ENCODE data around the gene PRPS1.

PRPS1 gene

DNA sequence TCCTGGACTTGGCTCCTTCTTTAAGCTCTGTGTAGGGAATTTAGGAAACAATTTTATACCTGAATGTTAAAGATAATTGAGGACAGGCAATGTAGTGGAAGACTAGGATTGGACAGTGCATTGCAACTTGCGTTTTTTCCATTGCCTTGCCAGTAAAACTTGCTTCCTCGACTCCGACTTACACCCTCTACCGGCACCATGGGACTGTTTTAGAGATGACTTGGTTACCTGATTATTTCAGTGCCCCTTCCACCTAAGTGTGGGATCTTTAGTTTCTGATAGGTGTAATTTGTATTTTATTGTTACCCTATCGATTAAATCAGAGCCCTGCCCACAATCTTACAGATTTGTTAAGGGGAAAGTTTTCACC is 1.2 kb downstream of the PRPS1 start:
- in situ Hi-C loops (cut with MboI; ENCODE audit: low sequenced_read_pairs) = no loop called here

GRCh38 chrX:107630031-107630689 is 1.9 kb downstream of the PRPS1 start:
- in situ Hi-C loops (cut with MboI; ENCODE audit: low sequenced_read_pairs) = no loop called here

DNA sequence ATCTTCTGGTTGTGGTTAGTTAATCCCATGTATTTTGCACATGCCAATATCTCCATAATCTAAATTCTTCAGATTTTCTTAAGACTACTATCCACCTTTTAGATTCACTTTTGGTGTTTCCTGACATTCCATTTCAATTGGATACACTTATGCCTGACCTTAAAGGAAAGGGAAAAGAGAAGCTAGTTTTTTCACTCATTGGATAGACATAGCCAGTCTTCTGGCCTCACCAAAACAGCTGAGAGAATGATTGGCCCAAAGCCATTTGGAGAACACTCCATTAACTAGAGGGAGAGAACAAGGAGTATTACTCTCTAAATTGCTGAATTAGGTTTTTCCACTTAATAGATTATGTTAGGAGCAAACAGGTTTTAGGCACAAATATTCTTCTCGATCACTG is 4.0 kb downstream of the PRPS1 start:
- in situ Hi-C loops (cut with MboI; ENCODE audit: low sequenced_read_pairs) = no loop called here

DNA sequence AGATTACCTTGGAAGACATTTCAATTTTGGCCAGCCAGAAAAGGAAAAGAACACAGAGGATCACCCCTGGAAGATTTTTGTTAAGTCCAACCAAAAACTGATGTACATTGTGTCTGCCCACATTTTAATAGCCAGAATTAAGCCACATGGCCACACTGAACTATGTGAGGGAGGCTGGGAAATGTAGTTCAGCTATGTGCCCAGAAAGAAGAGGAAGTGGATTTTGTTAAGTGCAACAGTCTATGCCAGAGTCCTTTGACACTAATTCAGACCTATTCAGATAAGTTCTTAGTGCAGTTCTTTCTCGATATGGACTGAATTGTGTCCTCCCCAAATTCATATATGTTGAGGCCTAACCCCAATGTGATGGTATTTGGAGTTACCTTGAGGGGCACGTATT is 18.4 kb downstream of the PRPS1 start:
- in situ Hi-C loops (cut with MboI; ENCODE audit: low sequenced_read_pairs) = no loop called here

GRCh38 chrX:107648332-107648731 is 20.0 kb downstream of the PRPS1 start:
- in situ Hi-C loops (cut with MboI; ENCODE audit: low sequenced_read_pairs) = no loop called here

- in situ Hi-C loops (cut with MboI; ENCODE audit: low sequenced_read_pairs) = loop anchor here (25.0 kb wide), 1 partner anchor 233 kb away; no protein-coding TSS in a partner anchor
These were observed 26.2 kb downstream of the PRPS1 start for GRCh38 chrX:107654566-107654871.

- in situ Hi-C loops (cut with MboI; ENCODE audit: low sequenced_read_pairs) = loop anchor here (25.0 kb wide), 1 partner anchor 232 kb away; no protein-coding TSS in a partner anchor
These were observed 26.8 kb downstream of the PRPS1 start for GRCh38 chrX:107654872-107655761.

- in situ Hi-C loops (cut with MboI; ENCODE audit: low sequenced_read_pairs) = loop anchor here (25.0 kb wide), 1 partner anchor 230 kb away; no protein-coding TSS in a partner anchor
These were observed 28.7 kb downstream of the PRPS1 start for GRCh38 chrX:107656978-107657377.

DNA sequence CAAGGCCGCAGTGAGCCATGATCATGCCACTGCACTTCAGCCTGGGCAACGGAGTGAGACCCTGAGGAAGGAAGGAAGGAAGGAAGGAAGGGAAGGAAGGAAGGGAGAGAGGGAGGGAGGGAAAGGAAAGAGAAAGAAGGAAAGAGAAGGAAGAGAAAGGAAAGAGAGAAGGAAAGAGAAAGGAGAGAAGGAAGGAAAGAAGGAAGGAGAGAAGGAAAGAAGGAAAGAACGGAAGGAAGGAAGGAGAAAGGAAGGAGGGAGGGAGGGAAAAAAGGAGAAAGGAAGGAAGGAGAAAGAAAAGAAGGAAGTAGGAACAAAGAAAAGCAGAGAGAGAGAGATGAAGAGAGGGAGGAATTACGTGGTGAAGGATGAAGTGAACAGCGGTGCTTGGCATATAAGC is 30.4 kb downstream of the PRPS1 start:
- in situ Hi-C loops (cut with MboI; ENCODE audit: low sequenced_read_pairs) = loop anchor here (25.0 kb wide), 1 partner anchor 229 kb away; no protein-coding TSS in a partner anchor

- in situ Hi-C loops (cut with MboI; ENCODE audit: low sequenced_read_pairs) = loop anchor here (25.0 kb wide), 1 partner anchor 228 kb away; no protein-coding TSS in a partner anchor
These were observed 31.0 kb downstream of the PRPS1 start for GRCh38 chrX:107659286-107659685.

GRCh38 chrX:107659768-107660167 is 31.5 kb downstream of the PRPS1 start:
- in situ Hi-C loops (cut with MboI; ENCODE audit: low sequenced_read_pairs) = loop anchor here (10.0 to 25.0 kb wide), 2 partner anchors 115 to 228 kb away; partner anchors contain the start of genes NCBP2L and TSC22D3

DNA sequence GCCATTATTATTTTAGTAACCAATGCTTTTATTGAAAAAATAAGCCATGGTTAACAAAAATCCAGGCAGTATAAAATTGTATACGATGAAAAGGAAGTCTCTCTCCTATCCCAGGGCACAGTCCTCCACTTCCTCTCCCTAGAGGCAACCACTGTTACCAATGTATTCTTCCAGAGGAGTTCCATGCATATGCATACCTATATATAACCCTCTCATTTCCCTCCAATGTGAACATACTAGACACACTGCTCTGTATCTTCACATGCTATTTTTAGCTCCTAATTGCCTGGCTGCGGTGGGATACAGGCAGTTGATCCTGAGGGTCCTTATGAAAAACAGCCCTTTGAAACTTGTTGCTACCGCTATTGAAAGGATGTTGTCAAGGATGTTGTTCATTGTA is 33.8 kb downstream of the PRPS1 start:
- in situ Hi-C loops (cut with MboI; ENCODE audit: low sequenced_read_pairs) = loop anchor here (10.0 to 25.0 kb wide), 2 partner anchors 113 to 225 kb away; partner anchors contain the start of genes NCBP2L and TSC22D3

- in situ Hi-C loops (cut with MboI; ENCODE audit: low sequenced_read_pairs) = loop anchor here (10.0 to 25.0 kb wide), 2 partner anchors 112 to 224 kb away; partner anchors contain the start of genes NCBP2L and TSC22D3
These were observed 34.5 kb downstream of the PRPS1 start for GRCh38 chrX:107662824-107663223.

GRCh38 chrX:107666931-107667330 is 38.6 kb downstream of the PRPS1 start:
- in situ Hi-C loops (cut with MboI; ENCODE audit: low sequenced_read_pairs) = loop anchor here (10.0 to 25.0 kb wide), 2 partner anchors 108 to 220 kb away; partner anchors contain the start of genes NCBP2L and TSC22D3

DNA sequence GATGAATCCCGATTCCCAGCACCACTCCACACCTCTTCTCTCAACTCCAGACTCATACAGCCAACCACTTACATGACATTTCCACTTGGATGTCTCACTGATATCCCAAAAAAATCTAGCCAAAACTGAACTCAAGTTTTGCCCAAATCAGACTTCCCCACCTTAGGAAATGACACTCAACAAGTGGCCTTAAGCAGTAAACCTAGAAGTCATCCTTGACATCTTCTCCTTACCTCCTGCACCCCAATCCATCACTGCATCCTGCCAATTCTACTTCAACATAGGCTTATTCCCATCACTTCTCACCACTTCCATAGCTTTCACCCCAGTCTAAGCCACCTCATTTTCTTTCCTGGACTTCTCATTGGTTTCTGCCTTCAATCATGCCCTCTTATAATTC is 39.1 kb downstream of the PRPS1 start:
- in situ Hi-C loops (cut with MboI; ENCODE audit: low sequenced_read_pairs) = loop anchor here (10.0 to 25.0 kb wide), 2 partner anchors 107 to 220 kb away; partner anchors contain the start of genes NCBP2L and TSC22D3

- in situ Hi-C loops (cut with MboI; ENCODE audit: low sequenced_read_pairs) = loop anchor here (10.0 to 25.0 kb wide), 2 partner anchors 106 to 219 kb away; partner anchors contain the start of genes NCBP2L and TSC22D3
These were observed 40.4 kb downstream of the PRPS1 start for GRCh38 chrX:107668710-107669109.

DNA sequence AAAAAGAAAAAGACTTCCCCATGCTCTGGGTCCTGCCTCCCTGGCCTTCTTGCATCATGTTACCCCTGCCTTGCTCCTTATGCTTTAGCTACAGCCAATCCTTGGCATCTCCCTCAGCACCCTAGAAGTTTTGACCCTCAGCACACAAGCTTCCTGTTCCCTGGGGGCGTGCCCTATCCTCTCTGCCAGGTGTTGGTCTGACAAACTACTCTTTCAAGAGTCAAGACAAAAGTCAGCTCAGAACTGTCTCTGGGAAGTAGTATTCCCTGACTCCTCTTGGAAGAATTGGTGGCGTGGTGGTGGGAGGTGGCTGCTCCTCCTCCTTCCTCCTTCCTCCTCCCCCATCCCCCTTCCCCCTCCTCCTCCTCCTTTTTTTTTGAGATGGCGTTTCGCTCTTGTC is 41.0 kb downstream of the PRPS1 start:
- in situ Hi-C loops (cut with MboI; ENCODE audit: low sequenced_read_pairs) = loop anchor here (10.0 to 25.0 kb wide), 2 partner anchors 106 to 218 kb away; partner anchors contain the start of genes NCBP2L and TSC22D3

DNA sequence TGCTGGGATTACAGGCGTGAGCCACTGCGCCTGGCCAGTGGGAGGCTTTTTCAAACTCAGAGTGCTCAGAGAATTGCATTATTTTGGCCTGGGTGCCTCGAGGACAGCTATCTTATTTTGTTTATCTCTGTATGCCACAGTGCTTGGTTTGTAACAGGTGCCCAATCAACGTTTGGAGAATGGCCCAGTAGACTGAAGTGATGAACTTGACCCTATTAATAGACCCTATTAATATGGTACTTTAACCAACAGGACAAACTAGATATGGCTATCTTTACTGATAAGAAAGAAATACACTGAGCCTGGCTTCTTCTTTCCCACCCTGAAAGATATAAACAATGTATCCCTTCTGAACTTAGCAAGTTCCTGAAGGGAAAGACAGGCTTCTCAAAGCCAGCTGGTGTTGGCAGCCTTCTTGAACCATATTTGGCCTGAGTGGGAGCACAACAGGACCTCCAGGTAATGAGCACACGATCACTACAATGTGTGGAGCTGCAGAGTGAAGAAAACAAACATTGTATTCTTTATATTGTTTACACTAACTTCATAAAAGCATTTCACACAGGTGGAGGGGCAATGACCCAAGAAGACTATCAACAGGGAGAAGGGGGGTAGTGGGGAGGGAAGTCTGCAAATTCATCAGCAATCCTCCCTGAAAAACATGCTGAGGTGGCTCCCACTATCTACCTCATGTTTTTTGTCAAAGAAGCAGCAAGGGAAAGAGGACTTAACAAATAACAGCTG is 41.7 kb downstream of the PRPS1 start:
- in situ Hi-C loops (cut with MboI; ENCODE audit: low sequenced_read_pairs) = loop anchor here (10.0 to 25.0 kb wide), 2 partner anchors 105 to 217 kb away; partner anchors contain the start of genes NCBP2L and TSC22D3

- in situ Hi-C loops (cut with MboI; ENCODE audit: low sequenced_read_pairs) = loop anchor here (25.0 kb wide), 1 partner anchor 216 kb away; no protein-coding TSS in a partner anchor
These were observed 42.9 kb downstream of the PRPS1 start for GRCh38 chrX:107671256-107671655.

- in situ Hi-C loops (cut with MboI; ENCODE audit: low sequenced_read_pairs) = loop anchor here (25.0 kb wide), 1 partner anchor 214 kb away; no protein-coding TSS in a partner anchor
These were observed 44.7 kb downstream of the PRPS1 start for GRCh38 chrX:107672955-107673378.
